Measurements from ENCODE around the gene COL18A1. TPM values are rescaled to one million over a fixed set of nuclear protein-coding genes. Genes with fewer than 3 reads are reported as not detected.

The COL18A1 gene
- polyA plus RNA-seq, 1 experiment: 25.3 TPM

- H3K27me3 ChIP-seq (ENCODE audit: control insufficient read depth, insufficient read depth, low read length): no peaks in the 10 kb centered on the region
- H3K9me3 ChIP-seq (ENCODE audit: control insufficient read depth, insufficient read depth, low read length): no peaks in the 10 kb centered on the region; the same call in 1 of the 2 replicates
- CTCF ChIA-PET: no interaction called here
- H3K27ac ChIP-seq (ENCODE audit: low read depth, low read length): no peak overlapping the region
- no peak for DNase-seq (ENCODE audit: low read depth, low spot score)
- no peak overlapping the region for H3K4me3 ChIP-seq (ENCODE audit: low read depth, low read length)
- no peak for TF ChIP-seq CTCF (IDR thresholded peaks at IDR 0.05; ENCODE audit: low read depth, low read length)
- POLR2A ChIA-PET: no interaction called here
These were observed 102.0 kb downstream of the COL18A1 start for GRCh38 chr21:45506836-45507522.

DNA sequence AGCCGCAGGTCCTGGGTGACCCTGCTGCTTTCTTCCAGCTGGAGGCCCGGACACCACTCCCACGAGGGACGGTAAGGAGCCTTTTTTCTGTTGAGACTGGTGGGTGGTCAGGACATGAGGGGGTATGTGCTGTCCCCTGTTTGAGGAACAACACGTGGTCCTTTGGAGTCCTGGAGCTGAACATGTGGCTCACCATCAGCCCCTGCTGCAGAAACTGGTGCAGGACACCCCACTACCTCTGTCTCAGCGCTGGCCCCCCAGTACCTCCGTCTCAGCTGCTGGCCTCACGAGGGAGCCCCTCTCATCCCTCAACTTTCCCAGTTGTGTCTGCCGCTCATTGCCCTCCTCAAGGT, 102.5 kb downstream of the COL18A1 start:
- DNase-seq (ENCODE audit: low read depth, low spot score): no peak
- POLR2A ChIA-PET: no interaction called here
- H3K4me3 ChIP-seq (ENCODE audit: low read depth, low read length): no peak overlapping the region
- no peaks in the 10 kb centered on the region; the same call in 1 of the 2 replicates for H3K9me3 ChIP-seq (ENCODE audit: control insufficient read depth, insufficient read depth, low read length)
- CTCF ChIA-PET: no interaction called here
- no peak for TF ChIP-seq CTCF (IDR thresholded peaks at IDR 0.05; ENCODE audit: low read depth, low read length)
- H3K27ac ChIP-seq (ENCODE audit: low read depth, low read length): no peak overlapping the region
- H3K27me3 ChIP-seq (ENCODE audit: control insufficient read depth, insufficient read depth, low read length): no peaks in the 10 kb centered on the region

GRCh38 chr21:45507888-45508508, 103.0 kb downstream of the COL18A1 start:
- no peaks in the 10 kb centered on the region for H3K27me3 ChIP-seq (ENCODE audit: control insufficient read depth, insufficient read depth, low read length)
- H3K4me3 ChIP-seq (ENCODE audit: low read depth, low read length): no peak overlapping the region
- no peaks in the 10 kb centered on the region; the same call in 1 of the 2 replicates for H3K9me3 ChIP-seq (ENCODE audit: control insufficient read depth, insufficient read depth, low read length)
- H3K27ac ChIP-seq (ENCODE audit: low read depth, low read length): no peak overlapping the region
- ChIA-PET CTCF (no interaction called here), POLR2A (interaction anchor here (1.0 kb wide), 1 partner anchor 10 kb away, joined by 3 read pairs; no protein-coding TSS in a partner anchor)
- DNase-seq (ENCODE audit: low read depth, low spot score): no peak
- TF ChIP-seq CTCF (IDR thresholded peaks at IDR 0.05; ENCODE audit: low read depth, low read length): no peak

DNA sequence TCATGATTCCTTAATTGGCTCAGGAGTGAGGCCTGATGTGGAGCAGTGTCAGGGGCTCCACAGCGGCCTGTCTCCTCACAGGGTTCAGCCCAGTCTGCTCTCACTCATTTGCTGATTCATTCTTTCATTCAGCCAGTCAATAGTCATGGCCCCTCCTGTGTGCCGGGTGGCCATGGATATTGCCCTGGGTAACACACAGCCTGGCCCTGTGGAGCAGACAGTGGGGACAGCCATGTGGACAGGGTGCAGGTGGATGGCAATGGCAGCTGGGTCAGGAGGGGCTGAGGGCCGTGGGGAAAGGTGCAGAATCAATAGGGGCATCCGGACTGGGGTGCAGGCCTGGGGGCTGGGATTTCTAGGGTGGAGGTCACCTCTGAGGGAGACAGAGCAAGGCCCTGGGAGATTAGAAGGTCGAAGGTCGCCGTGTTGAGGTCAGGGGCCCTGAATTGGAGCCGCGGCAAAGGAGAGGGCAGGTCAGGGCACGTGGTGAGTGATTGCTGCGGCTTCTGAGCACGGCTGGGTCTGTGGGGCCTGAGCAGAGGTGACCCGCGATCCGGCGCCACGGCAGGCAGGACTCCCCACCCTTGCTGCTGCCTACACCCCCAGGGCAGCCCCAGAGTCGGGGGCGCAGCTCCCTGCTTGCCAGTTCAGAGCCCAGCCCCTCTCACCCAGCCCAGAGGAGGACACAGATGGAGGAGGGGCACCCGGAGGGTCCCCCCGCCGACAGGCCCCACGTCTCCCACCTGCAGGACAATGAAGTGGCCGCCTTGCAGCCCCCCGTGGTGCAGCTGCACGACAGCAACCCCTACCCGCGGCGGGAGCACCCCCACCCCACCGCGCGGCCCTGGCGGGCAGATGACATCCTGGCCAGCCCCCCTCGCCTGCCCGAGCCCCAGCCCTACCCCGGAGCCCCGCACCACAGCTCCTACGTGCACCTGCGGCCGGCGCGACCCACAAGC, 103.9 kb downstream of the COL18A1 start:
- no peaks in the 10 kb centered on the region for H3K27me3 ChIP-seq (ENCODE audit: control insufficient read depth, insufficient read depth, low read length)
- ChIA-PET POLR2A (interaction anchor here (1.0 kb wide), 1 partner anchor 9 kb away, joined by 3 read pairs; no protein-coding TSS in a partner anchor), CTCF (no interaction called here)
- H3K27ac ChIP-seq (ENCODE audit: low read depth, low read length): no peak overlapping the region
- H3K9me3 ChIP-seq (ENCODE audit: control insufficient read depth, insufficient read depth, low read length): no peaks in the 10 kb centered on the region; the same call in 1 of the 2 replicates
- no peak for DNase-seq (ENCODE audit: low read depth, low spot score)
- no peak overlapping the region for H3K4me3 ChIP-seq (ENCODE audit: low read depth, low read length)
- TF ChIP-seq CTCF (IDR thresholded peaks at IDR 0.05; ENCODE audit: low read depth, low read length): no peak
